Endometrial microvascular endothelial cells (primary cell): ENCODE data around the gene FAM177A1. TPM values are rescaled to one million over a fixed set of nuclear protein-coding genes. Genes with fewer than 3 reads are reported as not detected.
"Not testable (repeated sequence)": the region's sequence is repeated elsewhere in the genome, so short reads cannot be mapped to it uniquely, and the experiment has no call there.

Source experiments
- in situ Hi-C: cut with HindIII; loops from 2 replicates; pipeline ENCODE4 v1.10.0; 2017; ENCODE audit warnings: low sequenced_read_pairs, low pct_unique_long_range_greater_than_20kb; ENCODE audit errors: inconsistent ontology term
- total RNA-seq: library from RNA; depleted of rRNA; stranded (reverse); fragments of >200 nt; gene quantifications from one replicate; pipeline ENCODE4 v1.2.3, GENCODE V29; 2015; ENCODE audit errors: inconsistent ontology term

Gene FAM177A1, protein sequence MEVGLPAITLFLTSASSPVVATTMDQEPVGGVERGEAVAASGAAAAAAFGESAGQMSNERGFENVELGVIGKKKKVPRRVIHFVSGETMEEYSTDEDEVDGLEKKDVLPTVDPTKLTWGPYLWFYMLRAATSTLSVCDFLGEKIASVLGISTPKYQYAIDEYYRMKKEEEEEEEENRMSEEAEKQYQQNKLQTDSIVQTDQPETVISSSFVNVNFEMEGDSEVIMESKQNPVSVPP
- 48.3 TPM for total RNA-seq

DNA sequence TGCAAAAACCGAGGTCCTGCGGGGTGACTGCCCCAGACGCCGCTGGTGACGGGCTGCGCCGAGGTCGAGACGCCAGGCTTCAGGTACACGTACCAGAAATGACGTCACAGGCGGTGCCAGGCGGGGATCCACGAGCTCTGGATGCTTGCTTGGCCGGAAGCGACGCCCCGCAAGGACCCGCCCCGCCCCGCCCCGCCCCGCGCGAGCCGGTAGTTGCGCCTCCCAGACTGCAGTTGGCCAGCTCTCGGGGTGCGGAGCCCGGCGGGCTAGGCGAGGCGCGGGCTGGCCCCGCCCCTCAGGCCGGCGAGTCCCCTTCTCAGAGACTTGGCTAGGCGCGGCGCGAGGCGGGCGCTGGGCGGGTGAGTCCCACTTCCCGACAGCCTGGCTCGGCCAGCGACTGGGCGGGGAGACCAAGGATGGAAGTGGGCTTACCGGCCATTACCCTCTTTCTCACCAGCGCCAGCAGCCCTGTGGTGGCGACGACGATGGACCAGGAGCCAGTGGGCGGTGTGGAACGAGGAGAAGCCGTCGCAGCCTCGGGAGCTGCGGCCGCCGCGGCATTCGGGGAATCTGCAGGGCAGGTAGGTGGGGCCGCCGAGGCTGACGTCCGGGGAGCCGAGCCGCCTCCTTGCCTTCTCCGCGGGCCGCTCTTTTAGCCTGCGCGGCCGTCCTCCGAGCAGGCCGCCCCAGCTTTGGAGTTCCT is at the start of gene FAM177A1:
TSS of gene FAM177A1 (plus strand) at position 225 of the 703 bp plus-strand sequence. CDS start at position 417, 192 bp downstream.
- in situ Hi-C loops = no loop called here

GRCh38 chr14:34997762-34998161 is 48.3 kb upstream of the FAM177A1 start:
- in situ Hi-C loops = no loop called here

GRCh38 chr14:34999500-34999899 is 46.6 kb upstream of the FAM177A1 start:
- in situ Hi-C loops = no loop called here

DNA sequence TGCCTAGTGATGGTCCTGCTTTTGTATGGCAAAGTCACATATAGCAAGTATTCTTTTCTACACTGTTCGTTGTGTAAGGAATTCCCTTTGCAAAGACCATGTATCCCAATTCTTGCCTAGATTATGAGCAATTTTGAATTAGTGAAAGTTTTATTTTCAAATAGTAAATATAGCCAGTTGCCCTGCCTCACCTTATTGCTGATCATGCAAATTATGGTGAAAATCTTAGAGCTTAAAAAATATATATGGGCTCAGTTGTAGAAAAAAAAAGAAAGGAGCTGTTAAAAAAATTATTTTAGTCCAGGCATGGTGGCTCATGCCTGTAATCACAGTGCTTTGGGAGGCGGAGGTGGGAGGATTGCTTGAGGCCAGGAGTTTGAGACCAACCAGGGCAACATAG is 44.5 kb upstream of the FAM177A1 start:
- in situ Hi-C loops = no loop called here

DNA sequence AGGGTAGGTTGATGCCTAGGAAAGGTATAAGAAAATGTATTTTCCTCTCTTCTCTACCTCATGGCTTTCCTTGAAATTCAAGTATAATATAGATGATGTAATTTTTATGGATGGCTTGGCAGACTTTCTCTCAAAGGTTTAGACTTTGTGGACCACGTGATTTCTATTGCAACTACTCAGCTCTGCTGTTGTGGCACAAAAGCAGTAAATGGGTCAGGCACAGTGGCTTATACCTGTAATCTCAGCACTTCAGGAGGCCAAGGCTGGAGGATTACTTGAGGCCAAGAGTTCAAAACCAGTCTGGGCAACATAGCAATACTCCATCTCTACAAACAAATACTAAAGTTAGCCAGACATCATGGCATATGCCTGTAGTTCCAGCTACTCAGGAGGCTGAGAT is 41.2 kb upstream of the FAM177A1 start:
- in situ Hi-C loops = no loop called here

DNA sequence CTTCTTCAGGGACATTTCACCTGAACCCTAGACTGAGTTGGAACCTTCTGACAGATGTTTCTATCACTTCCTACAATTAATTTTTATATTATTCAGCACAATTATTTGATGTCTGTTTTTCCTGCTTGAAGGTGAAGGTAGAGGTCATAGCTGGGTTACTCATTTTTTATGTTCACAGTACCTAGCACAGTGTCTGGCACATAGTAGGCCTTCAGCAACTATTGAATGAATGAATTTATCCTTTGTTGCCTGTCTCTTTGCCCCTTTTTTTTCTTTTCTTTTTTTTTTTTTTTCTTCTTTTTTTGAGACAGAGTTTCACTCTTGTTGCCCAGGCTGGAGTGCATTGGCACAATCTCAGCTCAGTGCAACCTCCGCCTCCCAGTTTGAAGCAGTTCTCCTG is 29.5 kb upstream of the FAM177A1 start:
- in situ Hi-C loops = no loop called here

DNA sequence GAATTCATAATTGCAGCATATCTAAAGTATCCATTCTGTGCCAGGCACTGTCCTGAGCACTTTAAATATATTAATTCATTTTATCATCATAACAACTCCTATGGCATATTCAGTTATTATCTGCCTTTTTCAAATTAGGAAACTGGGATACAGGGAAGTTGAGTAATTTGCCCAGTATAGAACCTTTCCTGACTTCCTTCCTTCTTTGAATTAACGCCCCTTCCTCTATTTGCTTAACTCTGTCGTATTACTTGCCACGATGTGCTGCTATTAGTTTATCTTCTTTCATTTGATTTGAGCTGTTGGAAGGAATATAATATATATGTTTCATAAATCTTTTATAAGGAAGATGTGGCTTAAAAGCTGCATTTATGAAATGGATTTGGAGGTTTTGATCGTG is 25.4 kb upstream of the FAM177A1 start:
- in situ Hi-C loops = no loop called here

GRCh38 chr14:35028435-35028834 is 17.6 kb upstream of the FAM177A1 start:
- in situ Hi-C loops = no loop called here

DNA sequence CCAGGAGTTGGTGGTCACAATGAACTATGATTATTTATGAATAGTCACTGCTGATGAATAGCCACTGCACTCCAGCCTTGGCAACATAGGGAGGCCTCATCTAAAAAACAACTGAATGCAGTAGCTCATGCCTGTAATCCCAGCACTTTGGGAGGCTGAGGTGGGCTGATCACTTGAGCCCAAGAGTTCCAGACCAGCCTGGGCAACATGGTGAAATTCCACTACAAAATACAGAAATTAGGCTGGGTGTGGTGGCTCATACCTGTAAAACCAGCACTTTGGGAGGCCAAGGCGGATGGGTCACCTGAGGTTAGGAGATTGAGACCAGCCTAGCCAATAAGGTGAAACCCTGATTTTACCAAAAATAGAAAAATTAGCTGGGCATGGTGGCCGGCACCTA is 13.5 kb upstream of the FAM177A1 start:
- in situ Hi-C loops = no loop called here

- in situ Hi-C loops = no loop called here
Observed at GRCh38 chr14:35034440-35034833, 11.6 kb upstream of the FAM177A1 start.

GRCh38 chr14:35034944-35035554 is 11.0 kb upstream of the FAM177A1 start:
- in situ Hi-C loops = not testable (repeated sequence)

GRCh38 chr14:35038312-35038711 is 7.8 kb upstream of the FAM177A1 start:
- in situ Hi-C loops = not testable (repeated sequence)

- in situ Hi-C loops = no loop called here
Observed at GRCh38 chr14:35042632-35043031, 3.4 kb upstream of the FAM177A1 start.

DNA sequence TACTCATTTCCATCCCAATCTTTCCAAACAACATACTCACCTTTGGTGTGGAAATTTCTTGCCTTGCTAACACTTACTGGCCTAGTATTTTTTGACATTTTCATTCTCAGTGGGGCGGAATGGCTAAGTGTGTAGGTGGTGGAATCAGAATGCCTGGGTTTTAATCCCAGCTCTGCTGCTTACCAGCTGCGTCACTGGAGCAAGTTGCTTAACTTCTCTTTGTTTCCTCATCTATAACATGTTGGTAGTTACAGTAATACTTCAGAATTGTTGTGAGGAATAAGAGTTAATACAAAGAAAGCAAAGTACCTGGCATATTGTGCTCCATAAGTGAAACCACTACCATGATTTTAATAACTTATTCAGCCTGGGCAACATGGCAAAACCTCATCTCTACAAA is 3.0 kb upstream of the FAM177A1 start:
- in situ Hi-C loops = no loop called here

- in situ Hi-C loops = no loop called here
Observed at GRCh38 chr14:35044939-35045797, 904 bp upstream of the FAM177A1 start.

DNA sequence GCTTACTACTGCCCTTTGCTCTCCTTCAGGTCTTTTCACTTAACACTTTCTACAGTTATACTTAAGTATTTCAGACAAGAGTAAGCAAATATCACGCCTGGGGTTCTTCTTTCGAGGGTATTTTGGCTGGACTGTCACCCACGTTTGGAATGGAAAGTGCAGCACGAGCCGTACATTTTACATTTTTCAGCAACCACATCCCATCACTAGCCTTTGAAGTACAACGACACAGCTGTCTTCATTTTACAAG is 349 bp upstream of the FAM177A1 start:
- in situ Hi-C loops = no loop called here

GRCh38 chr14:35046751-35047536 is 872 bp downstream of the FAM177A1 start:
- in situ Hi-C loops = no loop called here

DNA sequence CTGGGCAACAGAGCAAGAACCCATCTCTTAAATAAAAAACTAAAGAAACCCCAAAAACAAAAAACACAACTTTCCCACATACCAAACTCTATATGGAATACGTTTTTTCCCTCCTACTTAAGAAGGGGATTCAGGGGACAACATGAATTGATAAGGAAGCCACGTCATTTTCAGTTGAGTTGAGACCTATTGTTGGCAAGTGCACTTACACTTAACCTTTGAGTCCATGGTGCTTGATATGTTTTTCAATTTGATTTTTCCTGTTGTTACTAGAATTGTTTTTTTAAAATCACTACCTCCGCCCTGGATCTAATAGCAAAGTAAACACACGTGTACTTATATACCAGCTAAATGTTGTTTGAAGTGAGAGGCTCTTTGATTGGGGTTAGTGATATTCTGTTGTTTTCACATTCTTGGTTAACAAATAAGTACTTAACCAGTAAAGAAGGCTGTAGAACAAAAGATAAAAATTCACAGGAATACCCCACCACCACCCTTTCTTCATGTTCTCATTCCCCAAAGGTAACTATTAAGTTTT is 2.0 kb downstream of the FAM177A1 start:
- in situ Hi-C loops = no loop called here

DNA sequence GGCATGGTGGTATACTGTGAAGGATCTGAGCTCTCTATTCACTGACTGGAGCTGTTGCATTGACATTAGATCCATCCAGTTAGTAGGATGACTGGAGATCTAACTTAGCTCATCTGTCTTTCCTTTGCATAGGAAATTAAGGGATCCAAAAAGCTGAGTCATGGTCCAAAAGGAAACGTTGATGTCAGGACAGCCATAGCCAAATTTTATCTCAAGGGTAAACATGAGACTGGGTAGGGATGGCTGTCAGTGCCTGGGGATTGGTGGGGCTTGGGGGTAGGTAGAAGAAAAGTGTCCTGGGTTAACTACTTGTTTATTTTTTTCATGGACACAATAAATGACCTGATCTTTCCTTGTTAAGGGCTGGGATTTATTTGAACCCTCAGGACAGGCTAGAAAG is 4.6 kb downstream of the FAM177A1 start:
- in situ Hi-C loops = no loop called here
